ENCODE results near the gene APBA2.
A peak's percentile ranks its signal among the peaks of the same experiment; 100 is the strongest.
"Not testable (repeated sequence)": the region's sequence is repeated elsewhere in the genome, so short reads cannot be mapped to it uniquely, and the experiment has no call there.

Gene APBA2

GRCh38 chr15:29016518-29016917 lies 130.7 kb downstream of the APBA2 start:
- DNase-seq, result no peak

DNA sequence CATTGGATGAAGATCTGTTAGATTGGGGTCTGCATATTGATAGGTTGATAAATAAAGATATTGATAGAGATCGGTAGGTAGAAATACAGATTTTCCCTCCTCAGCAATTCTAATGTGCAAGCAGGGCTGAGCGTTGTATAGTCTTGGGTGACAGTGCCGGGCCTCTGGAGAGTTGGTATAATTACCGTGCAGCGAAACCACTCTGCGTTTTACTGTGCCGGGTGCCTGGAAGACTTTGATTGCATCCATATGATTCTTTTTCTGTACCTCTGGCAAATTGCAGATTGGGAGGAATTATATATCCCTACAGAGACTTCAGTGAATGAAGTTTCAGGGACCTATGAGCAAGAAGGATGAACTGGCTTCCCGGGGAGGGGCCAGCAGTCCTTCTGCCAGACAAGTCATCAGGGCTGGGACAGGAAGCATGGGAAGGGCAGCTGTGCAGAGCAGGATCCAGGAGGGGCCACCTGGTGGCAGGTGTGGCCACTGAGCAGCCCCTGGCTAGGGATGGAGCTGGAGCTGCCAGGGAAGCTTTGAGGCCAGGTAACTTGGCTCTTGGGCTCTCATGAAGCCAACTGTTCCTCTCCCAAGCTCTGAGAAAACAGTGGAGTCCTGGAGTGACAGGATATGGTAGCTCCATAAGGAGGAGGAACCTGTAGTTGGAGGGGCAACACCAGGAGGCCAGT lies 132.5 kb downstream of the APBA2 start:
- DNase-seq, result peak; percentile 56

GRCh38 chr15:29018995-29019976 lies 133.5 kb downstream of the APBA2 start:
- no peak for DNase-seq

DNA sequence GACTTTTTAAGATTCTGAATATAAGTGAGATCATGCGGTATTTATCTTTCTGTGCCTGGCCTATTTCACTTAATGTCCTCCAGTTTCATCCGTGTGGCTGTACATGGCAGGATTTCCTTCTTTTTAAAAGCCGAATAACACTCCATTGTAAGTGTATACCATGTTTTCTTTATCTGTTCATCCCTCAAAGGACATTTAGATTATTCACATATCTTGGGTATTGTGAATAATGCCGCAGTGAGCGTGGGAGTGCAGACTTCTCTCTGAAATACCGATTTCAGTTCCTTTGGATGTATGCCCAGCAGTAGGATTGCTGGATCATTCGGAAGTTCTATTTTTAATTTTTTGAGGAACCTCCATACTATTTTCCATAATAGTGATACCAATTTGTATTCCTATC lies 136.1 kb downstream of the APBA2 start:
- no peak for DNase-seq

- no peak for DNase-seq
Measured at GRCh38 chr15:29024662-29025061, 138.9 kb downstream of the APBA2 start.

DNA sequence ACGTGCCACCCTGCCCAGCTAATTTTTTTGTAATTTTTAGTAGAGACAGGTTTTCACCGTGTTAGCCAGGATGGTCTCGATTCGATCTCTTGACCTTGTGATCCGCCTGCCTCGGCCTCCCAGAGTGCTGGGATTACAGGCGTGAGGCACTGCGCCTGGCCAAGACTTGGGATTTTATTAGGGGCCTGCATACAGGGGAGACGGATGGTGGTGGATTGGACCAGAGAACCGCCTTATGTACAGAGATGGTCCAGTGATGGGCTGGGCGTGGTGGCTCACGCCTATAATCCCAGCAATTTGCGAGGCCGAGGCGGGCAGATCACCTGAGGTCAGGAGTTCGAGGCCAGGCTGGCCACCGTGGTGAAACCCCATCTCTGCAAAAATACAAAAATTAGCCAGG lies 139.6 kb downstream of the APBA2 start:
- not testable (repeated sequence) for DNase-seq

GRCh38 chr15:29028158-29028557 lies 142.4 kb downstream of the APBA2 start:
- not testable (repeated sequence) for DNase-seq

- DNase-seq, result no peak
Measured at GRCh38 chr15:29029651-29030195, 143.9 kb downstream of the APBA2 start.

- DNase-seq, result no peak
Measured at GRCh38 chr15:29031502-29032228, 145.9 kb downstream of the APBA2 start.

- DNase-seq, result no peak
Measured at GRCh38 chr15:29032229-29032625, 146.5 kb downstream of the APBA2 start.

- DNase-seq, result no peak
Measured at GRCh38 chr15:29032751-29033150, 147.0 kb downstream of the APBA2 start.

GRCh38 chr15:29034151-29034550 lies 148.4 kb downstream of the APBA2 start:
- no peak for DNase-seq

- no peak for DNase-seq
Measured at GRCh38 chr15:29034593-29035335, 149.0 kb downstream of the APBA2 start.

DNA sequence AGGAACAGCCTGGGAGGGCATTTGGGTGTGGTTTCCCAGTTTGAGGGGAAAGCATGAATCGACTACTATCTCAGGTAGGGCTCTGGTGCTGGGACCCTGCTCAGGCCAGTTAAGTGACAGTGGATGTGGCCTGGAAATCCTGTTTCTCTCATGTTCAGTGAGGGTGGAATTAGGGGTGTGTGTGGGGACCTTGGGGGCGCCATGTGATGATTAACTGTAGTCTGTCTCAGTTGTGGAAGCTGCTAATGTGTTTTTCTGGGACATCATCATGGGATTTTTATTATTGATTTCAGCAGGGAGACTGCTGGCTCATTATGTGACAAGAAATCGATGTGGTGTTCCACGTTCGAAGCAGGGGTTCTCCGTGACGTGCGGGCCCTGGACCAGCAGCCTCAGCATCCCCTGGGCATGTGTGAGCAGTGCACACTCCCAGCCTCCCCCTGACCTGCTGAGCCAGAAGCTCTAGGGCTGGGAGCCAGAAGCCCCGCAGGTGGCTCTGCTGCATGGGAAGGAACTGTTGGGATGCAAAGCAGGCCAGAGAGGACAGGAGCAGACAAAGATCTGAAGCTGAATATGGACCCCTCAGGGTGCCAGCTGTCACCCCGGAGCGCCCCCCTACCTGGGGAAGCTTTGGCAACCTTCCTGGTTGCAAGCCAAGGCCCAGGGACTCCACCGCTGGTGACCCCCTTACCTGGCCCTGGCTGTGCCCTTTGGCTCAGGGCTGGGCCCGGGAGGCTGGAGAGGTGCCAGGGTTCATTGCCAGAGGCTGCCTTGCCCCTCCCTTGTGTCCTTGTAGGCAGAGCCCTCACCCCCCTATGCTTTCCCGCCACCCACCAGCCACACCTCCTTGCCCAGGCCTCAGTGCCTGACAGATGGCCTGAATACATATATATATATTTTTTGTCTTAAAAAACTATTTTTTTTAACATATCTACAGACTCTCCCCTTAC lies 149.8 kb downstream of the APBA2 start:
- DNase-seq, result peak; percentile 73

DNA sequence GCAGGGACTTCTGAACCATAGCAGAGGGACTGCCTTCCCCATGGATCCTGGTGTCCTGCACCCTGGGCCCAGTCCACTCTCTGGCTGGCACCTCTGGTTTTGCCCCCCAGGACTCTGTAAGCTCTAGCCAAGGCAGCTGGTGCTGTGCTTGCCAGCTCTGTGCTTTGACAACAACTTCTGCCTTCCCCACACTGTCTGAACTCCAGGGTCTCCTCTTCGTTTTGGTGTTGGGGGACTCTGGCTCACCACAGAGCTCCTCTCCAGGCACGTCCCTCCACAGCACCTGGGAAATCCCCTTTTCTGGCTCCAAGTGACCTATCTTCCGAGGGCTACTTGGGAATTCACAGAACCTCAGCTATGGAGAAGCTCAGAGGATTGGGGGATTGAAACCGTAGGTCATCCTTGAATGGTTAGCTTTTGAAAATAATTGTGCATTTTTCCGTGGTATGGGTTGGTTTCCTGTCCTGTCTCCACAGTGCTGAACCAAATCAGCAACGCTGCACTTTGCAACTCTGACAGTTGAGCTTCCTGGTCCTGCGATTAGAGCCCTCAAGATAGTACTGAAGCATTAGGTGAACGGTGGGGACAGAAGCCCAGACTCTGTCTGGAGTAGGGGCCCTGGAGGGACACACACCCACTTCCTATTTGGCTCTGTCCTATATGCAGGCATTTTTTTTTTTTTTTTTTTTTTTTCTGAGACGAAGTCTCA lies 152.4 kb downstream of the APBA2 start:
- DNase-seq, result no peak

DNA sequence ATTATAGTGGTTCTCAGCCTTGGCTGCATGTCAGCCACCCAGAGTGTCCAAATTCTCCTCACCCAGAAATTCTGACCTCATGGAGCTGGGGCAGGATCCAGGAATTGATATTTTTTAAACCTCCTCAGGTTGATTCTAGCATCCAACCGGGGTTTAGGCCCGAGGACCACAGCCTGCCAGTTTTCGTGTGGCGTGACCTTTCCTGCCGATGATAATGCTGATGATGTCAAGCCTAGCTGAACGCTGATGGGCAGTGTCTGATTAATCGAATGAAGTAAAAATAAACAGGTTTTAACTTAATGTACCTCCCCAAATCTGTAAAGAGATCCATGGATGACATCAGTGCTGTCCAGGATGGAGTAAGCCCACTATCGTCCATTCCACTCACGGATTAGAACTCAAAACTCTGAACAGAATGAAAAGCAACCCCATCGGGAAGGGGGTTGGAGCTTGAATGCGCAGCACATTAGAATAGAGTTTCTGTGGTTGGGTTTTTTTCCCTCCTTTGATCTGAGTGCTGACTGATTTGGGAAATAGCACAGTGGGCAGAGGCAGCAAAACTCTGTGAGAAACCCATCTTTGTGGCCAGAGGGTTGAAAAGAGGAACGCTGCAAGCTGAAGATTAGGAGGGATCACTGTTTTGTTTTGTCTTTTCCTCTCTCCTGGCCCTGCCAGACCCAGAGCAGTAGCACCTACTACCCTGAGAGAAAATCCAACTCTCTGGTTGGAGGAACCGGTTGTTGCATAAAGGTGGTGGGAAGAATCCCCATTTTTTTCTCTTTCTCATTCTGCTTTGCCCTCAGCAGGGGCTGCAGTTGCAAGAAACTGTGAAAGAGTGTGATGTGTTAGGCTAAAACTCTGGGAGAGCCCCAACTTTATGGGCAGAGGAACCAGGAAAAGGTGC lies 153.9 kb downstream of the APBA2 start:
- no peak for DNase-seq

GRCh38 chr15:29040370-29040751 lies 154.6 kb downstream of the APBA2 start:
- no peak for DNase-seq

GRCh38 chr15:29043736-29044502 lies 158.1 kb downstream of the APBA2 start:
- peak; percentile 68 for DNase-seq

GRCh38 chr15:29044503-29044901 lies 158.7 kb downstream of the APBA2 start:
- no peak for DNase-seq
